KMS-11 (cell line): ENCODE data around the gene PHOSPHO1.

ENCODE experiments used
- H2AFZ ChIP-seq: fragments of 200-600 bp; sonication (generic); 2 replicates; pipeline ENCODE4 v1.6.1; 2016; ENCODE audit warnings: antibody characterized with exemption, mixed run types, low read depth
- H3K27ac ChIP-seq: fragments of 200-600 bp; sonication (generic); 2 replicates; pipeline ENCODE4 v1.6.1; 2016; ENCODE audit warnings: mild to moderate bottlenecking, mixed run types
- H3K27me3 ChIP-seq: fragments of 200-600 bp; sonication (generic); 2 replicates; pipeline ENCODE4 v1.6.1; 2017; ENCODE audit warnings: mild to moderate bottlenecking, low read depth, mixed run types, moderate library complexity; ENCODE audit not compliant: insufficient read depth
- H3K36me3 ChIP-seq: fragments of 200-600 bp; sonication (generic); 2 replicates; pipeline ENCODE4 v1.6.1; 2017; ENCODE audit warnings: mild to moderate bottlenecking, mixed run types; ENCODE audit not compliant: insufficient read depth
- H3K4me1 ChIP-seq: fragments of 200-600 bp; sonication (generic); 2 replicates; pipeline ENCODE4 v1.6.1; 2016; ENCODE audit warnings: mild to moderate bottlenecking, low read depth, mixed run types; ENCODE audit not compliant: poor library complexity, severe bottlenecking
- H3K4me2 ChIP-seq: fragments of 200-600 bp; sonication (generic); 2 replicates; pipeline ENCODE4 v1.7.0; 2016; ENCODE audit warnings: mild to moderate bottlenecking, mixed run types
- H3K4me3 ChIP-seq: fragments of 200-600 bp; sonication (generic); IDR thresholded peaks from 2 replicates; pipeline ENCODE4 v1.6.1; 2017; ENCODE audit warnings: low read depth, low read length, mixed read lengths; ENCODE audit not compliant: insufficient read depth
- H3K79me2 ChIP-seq: fragments of 200-600 bp; sonication (generic); 2 replicates; pipeline ENCODE4 v1.6.1; 2016; ENCODE audit warnings: low read depth, mixed run types; ENCODE audit not compliant: insufficient read depth
- H3K9ac ChIP-seq: fragments of 200-600 bp; sonication (generic); 2 replicates; pipeline ENCODE4 v1.6.1; 2016; ENCODE audit warnings: mild to moderate bottlenecking, mixed run types
- H4K20me1 ChIP-seq: fragments of 200-600 bp; sonication (generic); 2 replicates; pipeline ENCODE4 v1.6.1; 2016; ENCODE audit warnings: mild to moderate bottlenecking, mixed run types; ENCODE audit not compliant: insufficient read depth
- TF ChIP-seq, protein P1 (sequence below): fragments of 200-600 bp; sonication (generic); conservative IDR thresholded peaks from 2 replicates; pipeline ENCODE4 v1.6.1; 2017; ENCODE audit warnings: low read depth, mild to moderate bottlenecking, antibody characterized with exemption, low read length, moderate library complexity, mixed read lengths

Gene PHOSPHO1

GRCh38 chr17:49229076-49229804, 1.3 kb downstream of the PHOSPHO1 start:
- Histone ChIP-seq H3K4me2 (no peak overlapping the region), H3K4me1 (peaks cover 7% of the 10 kb centered on the region), H3K79me2 (no peaks in the 10 kb centered on the region), H2AFZ (peak overlapping the region; percentile 96; the same call in 1 of the 2 replicates), H3K27me3 (peaks cover 38% of the 10 kb centered on the region), H3K9ac (no peak overlapping the region), H4K20me1 (no peaks in the 10 kb centered on the region), H3K36me3 (no peaks in the 10 kb centered on the region), H3K4me3 (no peak overlapping the region), H3K27ac (no peak overlapping the region)
- TF ChIP-seq, protein P1, sequence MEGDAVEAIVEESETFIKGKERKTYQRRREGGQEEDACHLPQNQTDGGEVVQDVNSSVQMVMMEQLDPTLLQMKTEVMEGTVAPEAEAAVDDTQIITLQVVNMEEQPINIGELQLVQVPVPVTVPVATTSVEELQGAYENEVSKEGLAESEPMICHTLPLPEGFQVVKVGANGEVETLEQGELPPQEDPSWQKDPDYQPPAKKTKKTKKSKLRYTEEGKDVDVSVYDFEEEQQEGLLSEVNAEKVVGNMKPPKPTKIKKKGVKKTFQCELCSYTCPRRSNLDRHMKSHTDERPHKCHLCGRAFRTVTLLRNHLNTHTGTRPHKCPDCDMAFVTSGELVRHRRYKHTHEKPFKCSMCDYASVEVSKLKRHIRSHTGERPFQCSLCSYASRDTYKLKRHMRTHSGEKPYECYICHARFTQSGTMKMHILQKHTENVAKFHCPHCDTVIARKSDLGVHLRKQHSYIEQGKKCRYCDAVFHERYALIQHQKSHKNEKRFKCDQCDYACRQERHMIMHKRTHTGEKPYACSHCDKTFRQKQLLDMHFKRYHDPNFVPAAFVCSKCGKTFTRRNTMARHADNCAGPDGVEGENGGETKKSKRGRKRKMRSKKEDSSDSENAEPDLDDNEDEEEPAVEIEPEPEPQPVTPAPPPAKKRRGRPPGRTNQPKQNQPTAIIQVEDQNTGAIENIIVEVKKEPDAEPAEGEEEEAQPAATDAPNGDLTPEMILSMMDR: no peak

DNA sequence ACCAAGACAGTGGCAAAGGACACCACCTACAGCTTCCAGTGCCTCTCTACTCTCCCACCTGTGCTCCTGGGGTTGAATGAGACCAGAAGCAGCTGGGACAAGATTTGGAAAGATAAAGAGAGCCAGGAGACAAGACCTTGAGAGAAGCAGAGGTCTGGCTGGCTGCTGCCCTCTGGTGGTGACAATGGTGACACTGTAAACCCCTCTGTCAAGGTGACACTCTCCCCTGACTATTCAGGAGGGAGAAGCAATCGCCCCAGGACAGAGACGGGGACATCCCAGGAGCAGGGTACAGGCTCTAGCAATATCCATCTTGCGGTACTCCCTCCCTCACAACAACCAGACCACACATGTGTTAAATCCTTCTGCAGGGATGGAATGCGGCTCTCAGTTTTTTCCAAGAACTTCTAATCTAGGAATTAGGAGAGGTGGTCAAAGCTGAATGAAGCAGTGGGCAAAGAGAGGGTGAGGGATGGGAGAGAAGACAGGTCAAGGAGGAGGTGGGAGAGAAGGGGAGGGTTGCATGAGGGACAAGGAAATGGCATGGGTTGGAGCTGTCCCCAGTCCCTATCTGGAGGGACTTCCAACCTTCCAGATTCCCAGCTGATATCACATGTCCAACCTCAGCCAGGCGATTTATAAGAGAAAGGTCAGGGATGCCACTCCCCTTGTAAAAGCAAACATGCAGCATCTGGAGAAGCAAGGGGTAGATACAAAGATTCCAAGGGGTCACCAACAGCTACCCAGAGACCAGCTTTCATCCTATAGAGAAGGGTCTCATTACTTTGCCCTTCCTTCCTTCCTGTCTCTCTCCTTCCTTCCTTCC, 2.9 kb downstream of the PHOSPHO1 start:
- peaks cover 15% of the 10 kb centered on the region for H3K4me1 ChIP-seq
- no peaks in the 10 kb centered on the region for H3K36me3 ChIP-seq
- H3K4me2 ChIP-seq: no peak overlapping the region
- no peak overlapping the region for H3K27ac ChIP-seq
- H3K9ac ChIP-seq: no peak overlapping the region
- no peaks in the 10 kb centered on the region for H4K20me1 ChIP-seq
- H3K79me2 ChIP-seq: no peaks in the 10 kb centered on the region
- TF ChIP-seq, protein P1: peak; percentile 92
- H3K27me3 ChIP-seq: peaks cover 54% of the 10 kb centered on the region
- no peak overlapping the region for H2AFZ ChIP-seq
- H3K4me3 ChIP-seq: no peak overlapping the region

- Histone ChIP-seq H3K27ac (no peak overlapping the region), H2AFZ (no peak overlapping the region), H3K4me2 (no peak overlapping the region), H3K27me3 (peaks cover 56% of the 10 kb centered on the region), H3K4me1 (peaks cover 15% of the 10 kb centered on the region), H3K79me2 (no peaks in the 10 kb centered on the region), H3K4me3 (no peak overlapping the region), H3K9ac (no peak overlapping the region), H3K36me3 (no peaks in the 10 kb centered on the region), H4K20me1 (no peaks in the 10 kb centered on the region)
- TF ChIP-seq, protein P1: no peak
These were observed 3.7 kb downstream of the PHOSPHO1 start for GRCh38 chr17:49226771-49227435.

GRCh38 chr17:49225554-49226236, 4.9 kb downstream of the PHOSPHO1 start:
- Histone ChIP-seq H2AFZ (no peak overlapping the region), H3K79me2 (no peaks in the 10 kb centered on the region), H3K4me2 (no peak overlapping the region), H4K20me1 (no peaks in the 10 kb centered on the region), H3K36me3 (no peaks in the 10 kb centered on the region), H3K27ac (no peak overlapping the region), H3K9ac (no peak overlapping the region), H3K27me3 (peaks cover 47% of the 10 kb centered on the region), H3K4me1 (peaks cover 8% of the 10 kb centered on the region), H3K4me3 (no peak overlapping the region)
- TF ChIP-seq, protein P1: no peak
